ENCODE results near the gene ATP5F1A. TPM values are rescaled to one million over a fixed set of nuclear protein-coding genes. Genes with fewer than 3 reads are reported as not detected.

The ATP5F1A gene
- total RNA-seq, 1 experiment from 2014 or later: 298 TPM

- no TSS peak for BruUV-seq (replicated peaks)
- Histone ChIP-seq H3K4me3 (ENCODE audit: low read depth in 2 of 2, low read length in 2 of 2) (no peak overlapping the region), H3K27ac (ENCODE audit: low read length) (no peak overlapping the region), H3K27me3 (ENCODE audit: control insufficient read depth, insufficient read depth, low read length) (no peaks in the 10 kb centered on the region), H3K36me3 (ENCODE audit: control insufficient read depth, insufficient read depth, low read length) (no peaks in the 10 kb centered on the region), H3K4me1 (ENCODE audit: control insufficient read depth, insufficient read depth, low read length) (no peaks in the 10 kb centered on the region), H3K9me3 (ENCODE audit: control insufficient read depth, insufficient read depth, low read depth, low read length) (no peaks in the 10 kb centered on the region)
- TF ChIP-seq SIN3A (IDR thresholded peaks at IDR 0.05; ENCODE audit: borderline replicate concordance, insufficient read depth, low read depth, low read length) (no peak), POLR2AphosphoS5 (IDR thresholded peaks at IDR 0.05; ENCODE audit: low read depth, low read length) (no peak), REST (IDR thresholded peaks at IDR 0.05; ENCODE audit: insufficient read depth in 1 of 2, low read depth in 2 of 2, low read length in 1 of 2) (no peak), TCF7L2 (IDR thresholded peaks at IDR 0.05; ENCODE audit: low read depth, low read length) (no peak)
- TF ChIP-seq, protein P1, sequence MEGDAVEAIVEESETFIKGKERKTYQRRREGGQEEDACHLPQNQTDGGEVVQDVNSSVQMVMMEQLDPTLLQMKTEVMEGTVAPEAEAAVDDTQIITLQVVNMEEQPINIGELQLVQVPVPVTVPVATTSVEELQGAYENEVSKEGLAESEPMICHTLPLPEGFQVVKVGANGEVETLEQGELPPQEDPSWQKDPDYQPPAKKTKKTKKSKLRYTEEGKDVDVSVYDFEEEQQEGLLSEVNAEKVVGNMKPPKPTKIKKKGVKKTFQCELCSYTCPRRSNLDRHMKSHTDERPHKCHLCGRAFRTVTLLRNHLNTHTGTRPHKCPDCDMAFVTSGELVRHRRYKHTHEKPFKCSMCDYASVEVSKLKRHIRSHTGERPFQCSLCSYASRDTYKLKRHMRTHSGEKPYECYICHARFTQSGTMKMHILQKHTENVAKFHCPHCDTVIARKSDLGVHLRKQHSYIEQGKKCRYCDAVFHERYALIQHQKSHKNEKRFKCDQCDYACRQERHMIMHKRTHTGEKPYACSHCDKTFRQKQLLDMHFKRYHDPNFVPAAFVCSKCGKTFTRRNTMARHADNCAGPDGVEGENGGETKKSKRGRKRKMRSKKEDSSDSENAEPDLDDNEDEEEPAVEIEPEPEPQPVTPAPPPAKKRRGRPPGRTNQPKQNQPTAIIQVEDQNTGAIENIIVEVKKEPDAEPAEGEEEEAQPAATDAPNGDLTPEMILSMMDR (IDR thresholded peaks at IDR 0.05): no peak
- intact Hi-C loops (cut with micrococcal nuclease; ENCODE audit: unreplicated experiment) (no loop called here), in situ Hi-C loops (cut with HindIII; ENCODE audit: low pct_unique_long_range_greater_than_20kb, low sequenced_read_pairs) (no loop called here)
- CTCF ChIA-PET: no interaction called here
- DNase-seq (ENCODE audit: low read depth, low spot score) (no peak), ATAC-seq (no peak)
- POLR2A ChIA-PET: no interaction called here
Measured at GRCh38 chr18:46053368-46054095, 44.6 kb downstream of the ATP5F1A start.

DNA sequence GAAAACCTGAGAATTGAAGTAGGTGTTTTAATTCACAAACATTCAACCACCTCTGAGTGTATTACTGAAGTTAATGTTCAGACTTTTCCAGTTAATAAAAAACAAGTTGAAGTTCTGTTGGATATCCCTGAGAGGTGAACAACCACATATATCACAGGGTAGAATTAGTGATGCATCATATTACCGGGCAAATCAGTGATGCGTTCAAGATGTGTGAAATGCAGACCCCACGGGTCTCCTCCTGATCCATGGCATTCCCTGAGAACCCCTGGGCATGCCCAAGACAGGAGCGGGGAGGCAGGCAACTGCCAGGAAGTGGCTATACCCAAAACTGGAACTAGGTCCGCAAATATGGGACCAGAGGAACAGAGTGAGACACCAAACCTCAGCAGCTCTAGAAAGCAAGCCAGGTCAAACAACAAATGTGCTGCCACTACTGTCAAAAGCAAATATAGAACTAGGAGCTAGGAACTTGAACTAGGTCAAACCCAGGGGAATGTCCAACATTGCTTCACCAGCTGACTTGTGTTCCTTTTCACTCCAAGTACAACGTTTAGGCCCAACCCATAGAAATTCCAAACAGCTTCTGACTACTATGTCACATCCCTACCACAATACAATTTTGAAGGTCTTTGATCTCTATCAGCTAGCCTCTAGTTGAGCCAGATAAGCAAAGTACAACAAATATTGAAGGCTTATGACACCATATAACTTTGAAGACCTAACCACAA is 46.2 kb downstream of the ATP5F1A start:
- no peaks in the 10 kb centered on the region for H3K9me3 ChIP-seq (ENCODE audit: control insufficient read depth, insufficient read depth, low read depth, low read length)
- no peaks in the 10 kb centered on the region for H3K36me3 ChIP-seq (ENCODE audit: control insufficient read depth, insufficient read depth, low read length)
- BruUV-seq (replicated peaks): no TSS peak
- no peak overlapping the region for H3K27ac ChIP-seq (ENCODE audit: low read length)
- CTCF ChIA-PET: no interaction called here
- no peaks in the 10 kb centered on the region for H3K27me3 ChIP-seq (ENCODE audit: control insufficient read depth, insufficient read depth, low read length)
- DNase-seq (ENCODE audit: low read depth, low spot score) (no peak), ATAC-seq (no peak)
- intact Hi-C loops (cut with micrococcal nuclease; ENCODE audit: unreplicated experiment): no loop called here
- in situ Hi-C loops (cut with HindIII; ENCODE audit: low pct_unique_long_range_greater_than_20kb, low sequenced_read_pairs): no loop called here
- TF ChIP-seq TCF7L2 (IDR thresholded peaks at IDR 0.05; ENCODE audit: low read depth, low read length) (no peak), POLR2AphosphoS5 (IDR thresholded peaks at IDR 0.05; ENCODE audit: low read depth, low read length) (no peak), SIN3A (IDR thresholded peaks at IDR 0.05; ENCODE audit: borderline replicate concordance, insufficient read depth, low read depth, low read length) (no peak), REST (IDR thresholded peaks at IDR 0.05; ENCODE audit: insufficient read depth in 1 of 2, low read depth in 2 of 2, low read length in 1 of 2) (no peak)
- TF ChIP-seq, protein P1 (IDR thresholded peaks at IDR 0.05): no peak
- POLR2A ChIA-PET: no interaction called here
- no peaks in the 10 kb centered on the region for H3K4me1 ChIP-seq (ENCODE audit: control insufficient read depth, insufficient read depth, low read length)
- no peak overlapping the region for H3K4me3 ChIP-seq (ENCODE audit: low read depth in 2 of 2, low read length in 2 of 2)

Measured in Panc1 (cell line).